ENCODE measurements around the gene NOL6. TPM values are rescaled to one million over a fixed set of nuclear protein-coding genes. Genes with fewer than 3 reads are reported as not detected.
"Not testable (repeated sequence)": the region's sequence is repeated elsewhere in the genome, so short reads cannot be mapped to it uniquely, and the experiment has no call there.

The NOL6 gene
- total RNA-seq, 4 donors from 2014 or later: 25.7 to 37.2 (median 27.9) TPM

- Histone ChIP-seq H3K27ac (peak overlapping the region; percentile 80 to 89 (median 85)), H3K4me3 (peak overlapping the region; percentile 47 to 80 (median 62)), H3K4me1 (peaks cover 0 to 5% (median 0%) of the 10 kb centered on the region in 4 donors), H3K36me3 (no peaks in the 10 kb centered on the region), H3K27me3 (no peaks in the 10 kb centered on the region), H3K9me3 (no peaks in the 10 kb centered on the region)
- peak in 1 of 2 donors; percentile 46 for DNase-seq (ENCODE audit: low spot score in 2 of 2)
- TF ChIP-seq CTCF (IDR thresholded peaks at IDR 0.05): no peak
- peak in 1 of 2 donors; percentile 2 for TF ChIP-seq POLR2A (IDR thresholded peaks at IDR 0.05)
- peak in 1 of 2 donors; percentile 39 for TF ChIP-seq EP300 (IDR thresholded peaks at IDR 0.05)
- WGBS, 2 donors: 7% methylated on average over 32 of the region's 32 CpGs
Observed at GRCh38 chr9:33510262-33511183, 36.8 kb upstream of the NOL6 start.

GRCh38 chr9:33506626-33507370 is 33.1 kb upstream of the NOL6 start:
- H3K27ac ChIP-seq: no peak overlapping the region
- no peaks in the 10 kb centered on the region for H3K9me3 ChIP-seq
- peaks cover 0 to 5% (median 0%) of the 10 kb centered on the region in 4 donors for H3K4me1 ChIP-seq
- 56 to 67% methylated on average over 7 of the region's 7 CpGs for WGBS, 2 donors
- no peak overlapping the region for H3K4me3 ChIP-seq
- DNase-seq (ENCODE audit: low spot score in 2 of 2): no peak
- no peak for TF ChIP-seq CTCF (IDR thresholded peaks at IDR 0.05)
- TF ChIP-seq POLR2A (IDR thresholded peaks at IDR 0.05): no peak
- no peak for TF ChIP-seq EP300 (IDR thresholded peaks at IDR 0.05)
- H3K36me3 ChIP-seq: no peaks in the 10 kb centered on the region
- no peaks in the 10 kb centered on the region for H3K27me3 ChIP-seq

GRCh38 chr9:33498387-33498786 is 24.7 kb upstream of the NOL6 start:
- 67 to 79% methylated on average over 1 of the region's 1 CpG for WGBS, 2 donors
- Histone ChIP-seq H3K4me1 (no peaks in the 10 kb centered on the region), H3K4me3 (no peak overlapping the region), H3K27me3 (no peaks in the 10 kb centered on the region), H3K9me3 (no peaks in the 10 kb centered on the region), H3K36me3 (no peaks in the 10 kb centered on the region), H3K27ac (no peak overlapping the region)
- DNase-seq (ENCODE audit: low spot score in 2 of 2): no peak
- peak in 1 of 5 experiments; percentile 18 for TF ChIP-seq CTCF (IDR thresholded peaks at IDR 0.05)
- TF ChIP-seq EP300 (IDR thresholded peaks at IDR 0.05): no peak
- TF ChIP-seq POLR2A (IDR thresholded peaks at IDR 0.05): no peak

DNA sequence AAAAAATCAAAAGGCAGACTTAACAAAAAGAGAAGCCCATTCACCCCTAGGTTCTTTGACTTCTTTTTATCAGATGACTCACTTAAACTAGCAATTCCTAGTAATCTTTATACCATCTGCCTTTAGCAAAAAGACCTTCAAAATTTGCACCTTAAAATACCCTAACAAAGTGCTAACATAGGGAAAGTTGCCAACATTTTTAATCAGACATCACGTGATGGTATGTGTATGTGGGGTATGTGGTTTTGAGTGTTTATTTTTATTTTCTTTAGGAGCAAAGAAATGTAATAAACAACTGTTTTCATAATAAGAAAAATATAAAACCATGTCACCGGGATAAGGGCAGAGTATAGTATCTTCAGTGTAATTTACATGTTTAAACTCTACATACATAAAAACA is 20.1 kb upstream of the NOL6 start:
- not testable (repeated sequence) for H3K4me1 ChIP-seq; H3K27ac ChIP-seq; H3K9me3 ChIP-seq; H3K4me3 ChIP-seq; H3K27me3 ChIP-seq; DNase-seq (ENCODE audit: low spot score in 2 of 2); H3K36me3 ChIP-seq
- WGBS, 2 donors: 48 to 50% methylated on average over 2 of the region's 2 CpGs

DNA sequence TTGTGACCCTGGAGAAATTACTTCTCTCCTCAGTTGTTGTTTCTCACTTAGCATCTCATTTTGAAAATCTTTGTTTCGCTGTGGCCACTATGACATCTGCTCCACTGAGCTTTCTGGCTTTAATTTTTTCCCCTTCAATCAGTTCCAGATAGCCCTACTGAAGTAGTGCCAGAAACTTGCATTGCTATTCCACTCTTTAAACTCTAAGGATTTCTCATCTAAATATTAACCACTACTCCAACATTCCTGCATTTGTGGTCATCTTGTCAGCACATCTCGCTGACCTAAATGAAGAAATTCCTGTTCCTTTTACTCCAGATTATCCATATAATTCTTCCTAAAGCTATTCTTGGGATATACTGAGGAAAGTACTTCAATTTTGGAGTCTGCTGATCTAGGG is 15.3 kb upstream of the NOL6 start:
- no peaks in the 10 kb centered on the region for H3K36me3 ChIP-seq
- WGBS, 2 donors: 77 to 89% methylated on average over 2 of the region's 2 CpGs
- no peak for DNase-seq (ENCODE audit: low spot score in 2 of 2)
- H3K27ac ChIP-seq: no peak overlapping the region
- no peaks in the 10 kb centered on the region for H3K27me3 ChIP-seq
- no peaks in the 10 kb centered on the region for H3K4me1 ChIP-seq
- H3K9me3 ChIP-seq: no peaks in the 10 kb centered on the region
- no peak overlapping the region for H3K4me3 ChIP-seq
- TF ChIP-seq POLR2A (IDR thresholded peaks at IDR 0.05) (no peak), EP300 (IDR thresholded peaks at IDR 0.05) (no peak), CTCF (IDR thresholded peaks at IDR 0.05) (no peak)

GRCh38 chr9:33485312-33485711 is 11.6 kb upstream of the NOL6 start:
- not testable (repeated sequence) for DNase-seq (ENCODE audit: low spot score in 2 of 2); H3K9me3 ChIP-seq; H3K27me3 ChIP-seq; H3K4me3 ChIP-seq; H3K36me3 ChIP-seq; H3K4me1 ChIP-seq; H3K27ac ChIP-seq
